GM19438 (cell line): ENCODE data around the gene AFM.
"Not testable (repeated sequence)": the region's sequence is repeated elsewhere in the genome, so short reads cannot be mapped to it uniquely, and the experiment has no call there.

Experiments
- ATAC-seq: cut with Tn5 transposase; IDR thresholded peaks from one replicate; pipeline ENCODE4 v1.9.1; 2021; ENCODE audit warnings: low read depth; ENCODE audit not compliant: unreplicated experiment

Gene AFM

DNA sequence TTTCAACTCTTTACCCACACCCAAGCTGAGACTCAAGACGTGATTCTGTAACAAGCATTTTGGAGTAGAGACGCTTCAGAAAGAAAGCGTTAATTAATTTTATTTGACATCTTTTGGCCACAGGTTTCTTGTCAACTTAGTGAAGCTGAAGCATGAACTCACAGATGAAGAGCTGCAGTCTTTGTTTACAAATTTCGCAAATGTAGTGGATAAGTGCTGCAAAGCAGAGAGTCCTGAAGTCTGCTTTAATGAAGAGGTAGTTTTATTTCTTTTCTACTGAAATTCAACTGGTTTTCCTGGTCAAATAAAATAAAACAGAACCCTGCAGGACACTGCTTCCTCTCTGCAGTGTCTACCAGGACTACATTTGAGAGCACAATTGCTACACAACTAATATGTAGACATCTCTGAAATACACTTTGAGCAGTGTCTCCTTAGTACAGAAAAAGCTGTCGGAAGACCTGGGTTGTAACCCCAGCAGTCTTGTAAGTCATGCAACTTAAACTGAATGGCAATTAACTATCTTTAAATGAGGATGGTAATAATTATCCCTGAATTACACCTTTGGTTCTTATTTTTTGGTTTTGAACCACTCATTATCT lies 20.2 kb downstream of the AFM start:
- ATAC-seq: no peak

- ATAC-seq: no peak
Measured at GRCh38 chr4:73505567-73505966, 24.0 kb downstream of the AFM start.

GRCh38 chr4:73507541-73507940 lies 26.0 kb downstream of the AFM start:
- no peak for ATAC-seq

DNA sequence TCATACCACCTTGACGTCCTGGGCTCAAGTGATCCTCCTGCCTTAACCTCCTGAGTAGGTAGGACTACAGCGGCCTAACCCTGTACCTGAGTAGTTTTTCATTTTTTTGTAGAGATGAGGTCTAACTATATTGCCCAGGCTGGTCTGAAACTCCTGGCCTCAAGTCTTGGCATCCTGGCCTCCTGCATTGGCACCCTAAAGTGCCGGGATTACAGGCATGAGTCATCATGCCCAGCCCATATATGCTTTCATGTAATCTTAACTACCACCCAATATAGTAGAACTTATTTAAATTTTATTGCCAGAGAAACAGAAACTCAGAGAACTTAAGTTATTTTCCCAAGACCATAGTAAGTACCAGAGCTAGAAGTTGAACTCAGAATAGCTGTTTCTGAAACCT lies 27.1 kb downstream of the AFM start:
- no peak for ATAC-seq

DNA sequence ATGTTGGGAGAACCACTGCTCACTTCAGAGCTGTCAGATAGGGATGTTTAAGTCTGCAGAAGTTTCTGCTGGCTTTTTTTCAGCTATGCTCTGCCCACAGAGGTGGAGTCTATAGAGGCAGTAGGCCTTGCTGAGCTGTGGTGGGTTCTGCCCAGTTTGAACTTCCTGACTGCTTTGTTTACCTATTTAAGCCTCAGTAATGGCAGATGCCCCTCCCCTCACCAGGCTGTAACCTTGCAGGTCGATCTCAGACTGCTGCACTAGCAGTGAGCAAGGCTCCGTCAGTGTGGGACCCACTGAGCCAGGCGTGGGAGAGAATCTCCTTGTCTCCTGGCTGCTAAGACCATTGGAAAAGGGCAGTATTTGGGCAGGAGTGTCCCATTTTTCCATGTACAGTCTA lies 36.8 kb downstream of the AFM start:
- ATAC-seq: no peak

- ATAC-seq: no peak
Measured at GRCh38 chr4:73520821-73521220, 39.3 kb downstream of the AFM start.

DNA sequence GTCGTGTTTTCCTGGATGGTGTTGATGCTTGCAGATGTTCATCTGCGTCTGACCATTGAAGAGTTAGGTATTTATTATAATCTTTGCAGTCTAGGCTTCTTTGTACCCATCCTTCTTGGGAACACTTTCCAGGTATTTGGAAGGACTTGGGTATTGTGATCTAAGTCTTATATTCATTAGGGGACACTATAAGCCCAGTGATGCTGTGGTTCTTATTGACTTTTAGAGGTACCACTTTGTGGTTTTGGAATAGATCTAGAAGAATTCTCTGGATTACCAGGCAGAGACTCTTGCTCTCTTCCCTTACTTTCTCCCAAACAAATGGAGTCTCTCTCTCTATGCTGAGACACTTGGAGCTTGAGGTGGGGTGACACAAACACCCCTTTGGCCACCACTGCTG lies 41.6 kb downstream of the AFM start:
- no peak for ATAC-seq

- ATAC-seq: no peak
Measured at GRCh38 chr4:73525611-73526010, 44.1 kb downstream of the AFM start.

GRCh38 chr4:73527196-73527595 lies 45.7 kb downstream of the AFM start:
- no peak for ATAC-seq

- ATAC-seq: no peak
Measured at GRCh38 chr4:73528171-73528570, 46.6 kb downstream of the AFM start.

- no peak for ATAC-seq
Measured at GRCh38 chr4:73533515-73534422, 52.2 kb downstream of the AFM start.

DNA sequence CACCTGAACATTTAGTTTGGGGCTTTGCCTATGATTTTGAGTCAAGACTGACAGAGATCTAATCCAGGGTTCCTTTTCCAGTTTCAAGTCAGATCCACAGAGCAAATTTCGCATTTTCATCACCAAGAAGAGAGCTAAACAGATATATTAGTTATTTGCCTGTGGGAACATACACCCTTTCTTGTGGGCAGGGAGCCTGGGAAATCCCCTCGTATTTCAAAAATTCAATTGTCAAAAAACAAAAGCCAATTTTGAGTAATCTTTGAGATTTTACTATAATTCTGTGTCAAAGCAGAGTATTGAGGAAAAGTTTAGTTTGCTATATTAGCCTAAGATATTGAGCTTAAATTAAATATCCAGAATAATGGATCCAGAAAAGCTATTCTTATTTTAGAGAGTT lies 56.6 kb downstream of the AFM start:
- ATAC-seq: no peak

- ATAC-seq: no peak
Measured at GRCh38 chr4:73539386-73539785, 57.8 kb downstream of the AFM start.

- no peak for ATAC-seq
Measured at GRCh38 chr4:73540826-73541225, 59.3 kb downstream of the AFM start.

- no peak for ATAC-seq
Measured at GRCh38 chr4:73541251-73541650, 59.7 kb downstream of the AFM start.

- no peak for ATAC-seq
Measured at GRCh38 chr4:73544620-73545019, 63.1 kb downstream of the AFM start.

- not testable (repeated sequence) for ATAC-seq
Measured at GRCh38 chr4:73550865-73551264, 69.3 kb downstream of the AFM start.
